HEK293T (cell line): ENCODE results near the gene GDA.

Experiments
- CTCF ChIA-PET: fragments of 350-600 bp; formaldehyde crosslinking; extraction: SDS; loops from one replicate; lab custom pipeline; 2021; ENCODE audit warnings: antibody characterized with exemption, inconsistent platforms; lab: Yijun Ruan, JAX
- POLR2A ChIA-PET: fragments of 350-600 bp; formaldehyde crosslinking; extraction: SDS; loops from one replicate; lab custom pipeline; 2020; ENCODE audit warnings: antibody characterized with exemption, inconsistent platforms; lab: Yijun Ruan, JAX
- DNase-seq: peaks from one replicate; pipeline ENCODE4 v3.0.0; 2012; ENCODE audit warnings: mixed read lengths; ENCODE audit errors: extremely low spot score
- ARNT ChIP-seq: fragments of 450-650 bp; IDR thresholded peaks from 2 replicates; pipeline ENCODE4 v1.6.1; 2017; ENCODE audit warnings: mild to moderate bottlenecking
- BHLHE40 ChIP-seq: fragments of 450-650 bp; IDR thresholded peaks from 2 replicates; pipeline ENCODE4 v1.6.1; 2016; ENCODE audit warnings: mild to moderate bottlenecking, moderate library complexity, borderline replicate concordance
- CTBP1 ChIP-seq: fragments of 450-650 bp; IDR thresholded peaks from 2 replicates; pipeline ENCODE4 v1.6.1; 2016; ENCODE audit warnings: borderline replicate concordance
- ELF4 ChIP-seq: fragments of 450-650 bp; IDR thresholded peaks from 2 replicates; pipeline ENCODE4 v1.6.1; 2017; ENCODE audit warnings: antibody characterized with exemption
- FOXA1 ChIP-seq: fragments of 450-650 bp; IDR thresholded peaks from 2 replicates; pipeline ENCODE4 v1.6.1; 2016; ENCODE audit warnings: mild to moderate bottlenecking
- FOXK2 ChIP-seq: fragments of 450-650 bp; IDR thresholded peaks from 2 replicates; pipeline ENCODE4 v1.6.1; 2016; ENCODE audit warnings: mild to moderate bottlenecking
- FOXM1 ChIP-seq: fragments of 450-650 bp; IDR thresholded peaks from 2 replicates; pipeline ENCODE4 v1.6.1; 2017; ENCODE audit warnings: mild to moderate bottlenecking, borderline replicate concordance
- HDGF ChIP-seq: fragments of 450-650 bp; IDR thresholded peaks from 2 replicates; pipeline ENCODE4 v1.6.1; 2017; ENCODE audit warnings: antibody characterized with exemption, borderline replicate concordance
- L3MBTL2 ChIP-seq: fragments of 450-650 bp; conservative IDR thresholded peaks from 2 replicates; pipeline ENCODE4 v1.6.1; 2016; ENCODE audit warnings: mild to moderate bottlenecking
- LEF1 ChIP-seq: fragments of 450-650 bp; IDR thresholded peaks from 2 replicates; pipeline ENCODE4 v1.6.1; 2017; ENCODE audit warnings: mild to moderate bottlenecking, borderline replicate concordance
- NFRKB ChIP-seq: fragments of 450-650 bp; IDR thresholded peaks from 2 replicates; pipeline ENCODE4 v1.6.1; 2016; ENCODE audit warnings: mild to moderate bottlenecking, moderate library complexity
- SP1 ChIP-seq: fragments of 450-650 bp; IDR thresholded peaks from 2 replicates; pipeline ENCODE4 v1.6.1; 2017
- SUZ12 ChIP-seq: fragments of 450-650 bp; IDR thresholded peaks from 2 replicates; pipeline ENCODE4 v1.6.1; 2016; ENCODE audit warnings: mild to moderate bottlenecking
- TARDBP ChIP-seq: fragments of 450-650 bp; IDR thresholded peaks from 2 replicates; pipeline ENCODE4 v1.6.1; 2016
- ZNF384 ChIP-seq: fragments of 450-650 bp; IDR thresholded peaks from 2 replicates; pipeline ENCODE4 v1.6.1; 2016
- TF ChIP-seq, protein P1 (sequence below): fragments of 450-650 bp; IDR thresholded peaks from 2 replicates; pipeline ENCODE4 v1.6.1; 2016

Gene GDA

DNA sequence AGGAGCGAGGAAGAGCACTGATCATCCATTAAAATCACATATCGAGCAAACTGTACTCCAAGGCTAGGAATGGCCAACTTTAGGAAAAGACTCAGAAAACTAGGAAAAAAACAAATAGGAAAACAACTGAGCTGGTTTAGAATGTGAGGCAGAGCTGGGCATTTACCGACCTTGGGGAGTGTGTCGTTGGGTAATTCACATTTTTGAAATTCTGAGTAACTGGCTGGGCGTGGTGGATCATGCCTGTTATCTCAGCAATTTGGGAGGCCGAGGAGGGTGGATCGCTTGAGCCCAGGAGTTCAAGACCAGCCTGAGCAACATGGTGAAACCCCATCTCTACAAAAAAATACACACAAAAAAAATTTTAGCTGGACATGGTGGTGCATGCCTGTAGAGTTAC is 145.7 kb downstream of the GDA start:
- TF ChIP-seq L3MBTL2: no peak
- no peak for TF ChIP-seq SUZ12
- no peak for TF ChIP-seq FOXM1
- TF ChIP-seq SP1: no peak
- no peak for TF ChIP-seq ZNF384
- TF ChIP-seq, protein P1, sequence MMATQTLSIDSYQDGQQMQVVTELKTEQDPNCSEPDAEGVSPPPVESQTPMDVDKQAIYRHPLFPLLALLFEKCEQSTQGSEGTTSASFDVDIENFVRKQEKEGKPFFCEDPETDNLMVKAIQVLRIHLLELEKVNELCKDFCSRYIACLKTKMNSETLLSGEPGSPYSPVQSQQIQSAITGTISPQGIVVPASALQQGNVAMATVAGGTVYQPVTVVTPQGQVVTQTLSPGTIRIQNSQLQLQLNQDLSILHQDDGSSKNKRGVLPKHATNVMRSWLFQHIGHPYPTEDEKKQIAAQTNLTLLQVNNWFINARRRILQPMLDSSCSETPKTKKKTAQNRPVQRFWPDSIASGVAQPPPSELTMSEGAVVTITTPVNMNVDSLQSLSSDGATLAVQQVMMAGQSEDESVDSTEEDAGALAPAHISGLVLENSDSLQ: no peak
- TF ChIP-seq HDGF: no peak
- no peak for TF ChIP-seq ELF4
- no peak for TF ChIP-seq CTBP1
- no peak for TF ChIP-seq TARDBP
- TF ChIP-seq FOXA1: no peak
- TF ChIP-seq LEF1: no peak
- TF ChIP-seq FOXK2: no peak
- TF ChIP-seq BHLHE40: no peak
- TF ChIP-seq NFRKB: no peak
- no peak for TF ChIP-seq ARNT
- CTCF ChIA-PET: no interaction called here
- DNase-seq: no peak
- POLR2A ChIA-PET: no interaction called here

DNA sequence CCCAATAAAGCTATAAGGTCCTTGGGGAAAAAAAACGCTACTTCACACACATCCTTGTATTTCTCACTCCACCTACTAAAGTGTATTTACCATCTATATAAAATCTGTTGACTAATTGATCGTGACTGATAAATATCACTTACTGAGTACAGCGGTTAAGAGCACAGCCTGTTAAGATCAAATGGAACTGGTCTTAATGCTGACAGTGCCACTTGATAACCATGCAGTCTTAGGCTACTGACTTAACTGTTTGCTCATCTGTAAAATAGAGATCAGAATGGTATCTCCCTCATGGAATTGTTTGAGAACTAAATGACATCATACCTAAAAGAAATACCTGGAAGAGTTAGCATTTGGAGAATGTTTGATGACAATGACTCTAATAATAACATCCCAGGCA is 148.3 kb downstream of the GDA start:
- DNase-seq: no peak
- CTCF ChIA-PET: interaction anchor here (1.0 kb wide), 1 partner anchor 167 kb away, joined by 4 read pairs; no protein-coding TSS in a partner anchor
- TF ChIP-seq FOXM1: no peak
- TF ChIP-seq ARNT: no peak
- no peak for TF ChIP-seq FOXA1
- no peak for TF ChIP-seq ZNF384
- no peak for TF ChIP-seq CTBP1
- TF ChIP-seq FOXK2: no peak
- no peak for TF ChIP-seq L3MBTL2
- no peak for TF ChIP-seq BHLHE40
- POLR2A ChIA-PET: no interaction called here

DNA sequence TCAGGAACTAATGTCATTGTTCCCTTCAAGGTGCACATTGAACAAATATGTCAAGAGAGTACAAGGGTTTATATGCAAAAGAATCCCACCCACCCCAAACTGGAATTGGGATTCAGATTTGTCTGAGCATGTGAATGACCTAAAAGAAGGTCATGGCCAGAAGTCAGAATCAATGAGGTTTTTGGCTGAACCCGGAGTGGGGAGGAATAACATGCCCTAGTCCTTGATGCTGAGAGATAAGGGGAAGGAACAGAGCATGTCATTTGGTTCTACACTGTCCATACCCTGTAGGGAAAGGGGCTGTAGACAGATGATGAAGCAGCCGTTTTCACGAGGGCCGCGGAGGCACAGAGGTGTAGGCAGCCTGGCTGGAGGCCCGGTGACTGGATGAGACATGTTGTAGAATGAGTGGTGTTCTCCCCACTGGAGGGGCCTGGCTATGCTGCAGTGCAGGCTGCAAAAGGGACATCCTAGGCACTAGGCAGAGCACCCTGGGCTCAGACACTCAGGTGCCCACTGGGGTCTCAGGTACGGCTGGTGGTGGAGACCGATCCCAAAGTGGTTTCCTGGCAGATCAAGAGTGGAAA is 149.9 kb downstream of the GDA start:
- no peak for DNase-seq
- ChIA-PET CTCF (no interaction called here), POLR2A (no interaction called here)
- TF ChIP-seq CTBP1 (no peak), ELF4 (no peak), LEF1 (no peak), BHLHE40 (no peak), L3MBTL2 (no peak), ZNF384 (no peak), ARNT (no peak), NFRKB (no peak)
- TF ChIP-seq, protein P1: no peak

DNA sequence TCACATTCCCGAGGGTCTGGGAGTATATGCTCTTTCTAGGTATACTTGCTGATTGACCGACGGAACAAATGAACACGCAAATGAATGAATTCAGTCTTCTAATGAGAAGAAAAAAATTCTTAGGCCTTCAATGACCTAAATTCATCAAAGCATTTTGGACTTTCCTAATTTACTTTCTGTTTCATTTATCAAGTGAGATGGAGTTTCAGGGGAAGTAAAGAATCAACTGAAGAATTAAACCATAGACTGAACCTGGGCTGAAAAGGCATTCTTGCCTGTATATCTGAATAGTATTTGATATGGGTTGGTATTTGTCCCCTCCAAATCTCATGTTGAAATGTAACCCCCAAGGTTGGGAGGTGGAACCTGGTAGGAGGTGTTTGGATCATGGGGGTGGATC is 151.6 kb downstream of the GDA start:
- no peak for DNase-seq
- ChIA-PET CTCF (no interaction called here), POLR2A (no interaction called here)
- TF ChIP-seq L3MBTL2 (no peak), FOXM1 (no peak), FOXA1 (no peak), SUZ12 (no peak), NFRKB (no peak)
- TF ChIP-seq, protein P1: no peak
